GM12891 (cell line): Measurements from ENCODE around the gene SEC31B.

Source experiments
- DNase-seq: peaks from one replicate; pipeline ENCODE4 v3.0.0; 2011; ENCODE audit warnings: low spot score; ENCODE audit not compliant: insufficient read length
- FAIRE-seq: peaks from 2 replicates; lab custom pipeline; 2011; peaks lifted over from hg19 to GRCh38; lab: Jason Lieb, UNC
- PAX5 ChIP-seq: IDR thresholded peaks from 2 replicates; pipeline ENCODE4 v1.6.1; 2011; ENCODE audit warnings: low read length, moderate library complexity, mild to moderate bottlenecking; ENCODE audit not compliant: insufficient read depth, severe bottlenecking
- POLR2A ChIP-seq: IDR thresholded peaks from 2 replicates; pipeline ENCODE4 v1.6.1; 2011; ENCODE audit warnings: low read depth, low read length, control low read depth
- POLR2AphosphoS5 ChIP-seq: IDR thresholded peaks from 2 replicates; pipeline ENCODE4 v1.6.1; 2011; ENCODE audit warnings: low read depth, low read length, control low read depth
- POU2F2 ChIP-seq: IDR thresholded peaks from 2 replicates; pipeline ENCODE4 v1.6.1; 2011; ENCODE audit warnings: low read depth, mild to moderate bottlenecking, control low read depth, low read length, moderate library complexity
- SPI1 ChIP-seq: IDR thresholded peaks from 2 replicates; pipeline ENCODE4 v1.6.1; 2011; ENCODE audit warnings: low read depth, low read length, control low read depth
- TAF1 ChIP-seq: IDR thresholded peaks from 2 replicates; pipeline ENCODE4 v1.6.1; 2011; ENCODE audit warnings: low read depth, low read length, control low read depth

The SEC31B gene

GRCh38 chr10:100529475-100530298, 10.0 kb upstream of the SEC31B start, which contains the start of gene NDUFB8:
Gene NDUFB8, minus strand, starts transcription at chr10:100529871. Its CDS starts 20 bp downstream, at chr10:100529851.
- TF ChIP-seq SPI1: no peak
- peak; percentile 75 for TF ChIP-seq PAX5
- peak; percentile 70; the same call in 1 of the 2 replicates for TF ChIP-seq POLR2A
- TF ChIP-seq POU2F2: no peak
- TF ChIP-seq POLR2AphosphoS5: peak; percentile 83
- peak; percentile 92 for TF ChIP-seq TAF1
- DNase-seq (peak; percentile 65), FAIRE-seq (peak; percentile 77)

- no peak for DNase-seq
- TF ChIP-seq POLR2AphosphoS5: no peak
- 0 out of 2 replicates have a peak, but pooled peaks have one; percentile 13 for TF ChIP-seq SPI1
- FAIRE-seq: no peak
Observed at GRCh38 chr10:100528921-100529474, 9.3 kb upstream of the SEC31B start.

GRCh38 chr10:100528123-100528886, 8.6 kb upstream of the SEC31B start:
- TF ChIP-seq SPI1: peak; percentile 46; the same call in 1 of the 2 replicates
- no peak for TF ChIP-seq PAX5
- TF ChIP-seq POLR2AphosphoS5: no peak
- FAIRE-seq (peak; percentile 48), DNase-seq (no peak)

GRCh38 chr10:100524638-100525037, 5.0 kb upstream of the SEC31B start:
- TF ChIP-seq POU2F2: no peak
- TF ChIP-seq TAF1: no peak
- no peak for FAIRE-seq
- DNase-seq: no peak

- DNase-seq (no peak), FAIRE-seq (no peak)
- TF ChIP-seq PAX5 (no peak), POLR2AphosphoS5 (no peak), SPI1 (no peak), POLR2A (no peak), POU2F2 (no peak), TAF1 (no peak)
Observed at GRCh38 chr10:100524206-100524605, 4.5 kb upstream of the SEC31B start.

- DNase-seq (no peak), FAIRE-seq (no peak)
- TF ChIP-seq SPI1 (no peak), TAF1 (no peak), POLR2A (no peak), POU2F2 (no peak), POLR2AphosphoS5 (no peak), PAX5 (no peak)
Observed at GRCh38 chr10:100522945-100523344, 3.3 kb upstream of the SEC31B start.

GRCh38 chr10:100522107-100522801, 2.6 kb upstream of the SEC31B start:
- FAIRE-seq (no peak), DNase-seq (no peak)
- no peak for TF ChIP-seq PAX5
- no peak for TF ChIP-seq POLR2AphosphoS5
- no peak for TF ChIP-seq SPI1
- no peak for TF ChIP-seq POU2F2
- no peak for TF ChIP-seq POLR2A
- no peak for TF ChIP-seq TAF1

GRCh38 chr10:100520811-100521210, 1.1 kb upstream of the SEC31B start:
- no peak for DNase-seq
- FAIRE-seq: no peak
- TF ChIP-seq POU2F2 (no peak), TAF1 (no peak), SPI1 (no peak), PAX5 (no peak), POLR2A (no peak), POLR2AphosphoS5 (no peak)

- DNase-seq: no peak
- no peak for TF ChIP-seq POU2F2
- no peak for TF ChIP-seq TAF1
- no peak for TF ChIP-seq SPI1
- TF ChIP-seq PAX5: no peak
- no peak for TF ChIP-seq POLR2A
- no peak for TF ChIP-seq POLR2AphosphoS5
- FAIRE-seq: peak; percentile 75
Observed at GRCh38 chr10:100518761-100519241, 860 bp downstream of the SEC31B start.
